Measurements from ENCODE around the gene SRP19.
"Not testable (repeated sequence)": the region's sequence is repeated elsewhere in the genome, so short reads cannot be mapped to it uniquely, and the experiment has no call there.

Gene SRP19

GRCh38 chr5:112860929-112861637 lies at the start of gene SRP19:
Gene SRP19 (plus strand): TSS chr5:112861287. CDS start chr5:112861377, 90 bp downstream.
- DNase-seq = peak; percentile 87

DNA sequence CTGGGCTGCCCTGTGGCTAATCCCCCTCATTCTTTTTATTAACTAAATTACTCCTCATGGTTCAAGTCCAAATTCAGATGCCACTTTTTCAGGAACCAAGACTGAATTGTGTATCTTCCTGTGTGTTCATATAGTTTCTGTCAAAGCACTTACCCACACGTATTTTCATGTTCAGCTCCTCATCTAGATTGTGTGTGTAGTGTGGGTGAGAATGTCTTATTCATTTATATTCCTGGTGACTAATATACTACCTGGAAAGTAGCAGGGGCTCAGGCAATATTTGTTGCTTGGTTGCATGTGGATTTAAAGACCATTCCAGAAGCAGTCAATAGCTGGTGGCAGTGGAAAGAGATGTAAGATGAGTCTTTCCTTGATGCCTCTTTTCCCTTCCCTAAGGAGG lies 48.5 kb upstream of the SRP19 start:
- DNase-seq = no peak

GRCh38 chr5:112820246-112820645 lies 40.8 kb upstream of the SRP19 start:
- no peak for DNase-seq

DNA sequence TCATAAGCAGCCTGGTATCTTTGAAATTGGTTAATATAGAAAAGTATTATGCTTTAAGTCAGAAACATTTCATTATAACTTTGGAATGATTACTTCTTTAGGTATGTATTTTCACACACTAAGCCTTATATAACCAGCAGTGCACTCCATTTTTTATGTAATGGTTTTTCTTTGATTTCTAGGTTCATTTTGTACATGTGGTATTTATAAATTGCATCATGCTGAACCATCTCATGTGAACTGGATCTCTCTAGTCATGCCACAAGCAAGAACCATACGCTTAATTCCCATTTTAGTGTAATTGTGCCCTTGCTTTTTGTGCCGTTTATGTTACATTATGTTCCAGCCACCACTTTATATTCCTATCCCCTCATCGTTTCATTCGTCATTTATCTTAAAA lies 38.6 kb upstream of the SRP19 start:
- no peak for DNase-seq

GRCh38 chr5:112823181-112823580 lies 37.9 kb upstream of the SRP19 start:
- DNase-seq = no peak

- no peak for DNase-seq
Observed at GRCh38 chr5:112823656-112824055, 37.4 kb upstream of the SRP19 start.

- DNase-seq = no peak
Observed at GRCh38 chr5:112824197-112824596, 36.9 kb upstream of the SRP19 start.

GRCh38 chr5:112830378-112830777 lies 30.7 kb upstream of the SRP19 start:
- DNase-seq = no peak

DNA sequence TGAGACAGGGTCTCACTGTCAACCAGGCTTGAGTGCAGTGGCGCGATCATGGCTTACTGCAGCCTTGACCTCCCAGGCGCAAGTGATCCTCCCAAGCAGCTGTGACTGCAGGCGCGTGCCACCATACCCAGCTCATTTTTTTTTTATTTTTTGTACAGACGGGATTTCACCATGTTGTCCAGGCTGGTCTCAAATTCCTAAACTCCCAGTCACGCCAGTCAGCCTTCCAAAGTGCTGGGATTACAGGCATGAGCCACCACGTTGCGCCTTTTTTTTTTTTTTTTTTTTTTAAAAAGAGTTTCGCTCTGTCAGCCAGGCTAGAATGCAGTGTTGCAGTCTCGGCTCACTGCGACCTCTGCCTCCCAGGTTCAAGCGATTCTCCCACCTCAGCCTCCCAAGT lies 27.1 kb upstream of the SRP19 start:
- DNase-seq = no peak

GRCh38 chr5:112844489-112844888 lies 16.6 kb upstream of the SRP19 start:
- DNase-seq = no peak

- DNase-seq = no peak
Observed at GRCh38 chr5:112846556-112846955, 14.5 kb upstream of the SRP19 start.

GRCh38 chr5:112847306-112847705 lies 13.8 kb upstream of the SRP19 start:
- DNase-seq = no peak

DNA sequence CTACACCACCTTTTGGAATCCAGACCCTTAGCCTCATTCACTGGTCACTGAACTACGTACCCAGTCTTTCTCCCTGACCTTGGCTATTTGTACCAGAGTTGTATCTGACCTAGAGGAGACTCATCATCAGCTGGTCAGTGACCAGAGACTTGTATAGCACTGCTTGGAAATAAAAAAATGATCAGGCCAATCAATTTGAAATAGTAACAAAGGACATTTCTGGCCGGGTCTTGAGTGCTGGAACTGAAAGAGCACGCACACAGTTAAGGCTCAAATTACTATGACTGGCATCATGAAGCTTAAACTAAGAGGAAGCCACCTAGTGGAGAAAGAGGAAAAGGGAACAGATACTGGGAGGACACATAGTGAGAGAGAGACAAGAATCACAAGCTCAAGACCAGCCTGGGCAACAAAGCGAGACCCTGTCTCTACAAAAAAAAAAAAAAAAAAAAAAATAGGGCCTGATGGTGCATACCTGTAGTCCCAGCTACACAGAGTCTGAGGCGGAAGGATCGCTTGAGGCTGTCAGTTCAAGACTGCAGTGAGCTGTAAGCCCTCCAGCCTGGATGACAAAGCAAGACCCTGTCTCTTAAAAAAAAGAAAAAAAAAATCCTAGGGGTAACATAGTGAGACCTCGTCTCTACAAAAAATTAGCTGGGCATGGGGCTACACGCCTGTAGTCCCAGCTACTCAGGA lies 12.8 kb upstream of the SRP19 start:
- DNase-seq = no peak

DNA sequence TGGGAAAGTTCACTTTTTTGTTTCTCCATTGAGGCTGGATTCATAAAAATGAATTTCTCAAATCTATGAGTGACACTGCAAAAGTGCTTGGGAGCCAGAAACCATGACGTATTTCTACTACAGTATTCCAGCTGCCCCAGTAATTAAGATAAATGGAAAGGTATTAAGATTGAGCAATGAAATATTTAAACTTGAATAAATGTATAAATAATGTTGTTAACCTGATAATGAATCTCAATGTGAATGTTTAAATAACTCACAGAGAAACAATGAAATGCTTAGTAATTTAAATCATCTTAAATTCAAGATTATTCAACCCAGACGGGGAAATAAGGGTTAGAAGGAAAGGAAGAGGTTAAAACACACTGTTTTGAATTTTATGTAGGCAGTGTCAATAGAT lies 11.2 kb upstream of the SRP19 start:
- no peak for DNase-seq

GRCh38 chr5:112854651-112855050 lies 6.4 kb upstream of the SRP19 start:
- no peak for DNase-seq

DNA sequence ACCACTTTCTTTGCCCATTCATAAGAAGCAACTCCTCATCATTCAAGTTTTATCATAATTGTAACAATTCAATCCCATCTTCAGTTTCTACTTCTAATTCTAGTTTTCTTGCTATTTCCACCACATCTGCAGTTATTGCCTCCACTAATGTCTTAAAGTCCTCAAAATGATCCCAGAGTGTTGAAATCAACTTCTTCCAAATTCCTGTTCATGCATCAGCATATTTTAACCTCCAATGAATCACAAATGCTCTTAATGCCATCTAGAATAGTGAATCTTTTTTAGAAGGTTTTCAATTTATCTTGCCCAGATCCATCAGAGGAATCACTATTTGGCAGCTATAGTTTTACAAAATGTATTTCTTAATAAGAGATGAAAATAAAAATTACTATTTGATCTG lies 3.2 kb upstream of the SRP19 start:
- DNase-seq = no peak

DNA sequence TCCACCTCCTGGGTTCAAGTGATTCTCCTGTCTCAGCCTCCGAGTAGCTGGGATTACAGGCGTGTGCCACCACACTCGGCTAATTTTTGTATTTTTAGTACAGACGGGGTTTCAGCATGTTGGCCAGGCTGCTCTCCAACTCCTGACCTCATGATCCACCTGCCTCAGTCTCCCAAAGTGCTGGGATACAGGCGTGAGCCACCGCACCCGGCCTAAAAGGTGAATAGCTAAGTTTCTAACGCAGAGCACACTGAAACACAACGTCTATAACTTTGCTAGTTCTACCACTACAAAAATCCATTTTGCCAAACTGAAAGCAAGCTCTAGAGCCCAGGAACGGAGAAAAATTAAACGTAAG lies 537 bp upstream of the SRP19 start:
- not testable (repeated sequence) for DNase-seq

GRCh38 chr5:112861638-112861985 lies 525 bp downstream of the SRP19 start:
- no peak for DNase-seq

DNA sequence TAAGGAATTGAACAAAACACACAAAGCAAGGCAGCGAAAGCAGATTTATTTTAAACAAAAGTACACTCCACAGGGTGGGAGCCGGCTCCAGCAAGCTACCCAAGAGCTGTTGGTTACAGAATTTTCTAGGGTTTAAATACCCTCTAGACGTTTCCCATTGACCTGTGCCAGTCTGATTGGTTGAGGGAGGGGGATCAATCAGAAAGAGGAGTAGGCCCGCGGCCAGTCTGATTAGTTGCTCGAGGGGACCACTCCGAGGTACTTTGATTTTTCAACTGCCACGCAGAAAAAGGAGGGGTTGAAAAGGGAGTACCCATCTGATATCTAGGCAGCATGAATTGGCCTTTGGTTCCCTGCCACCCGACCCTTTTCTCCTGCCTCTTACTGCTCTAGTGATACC lies 998 bp downstream of the SRP19 start:
- DNase-seq = no peak

- DNase-seq = no peak
Observed at GRCh38 chr5:112863549-112863948, 2.5 kb downstream of the SRP19 start.

DNA sequence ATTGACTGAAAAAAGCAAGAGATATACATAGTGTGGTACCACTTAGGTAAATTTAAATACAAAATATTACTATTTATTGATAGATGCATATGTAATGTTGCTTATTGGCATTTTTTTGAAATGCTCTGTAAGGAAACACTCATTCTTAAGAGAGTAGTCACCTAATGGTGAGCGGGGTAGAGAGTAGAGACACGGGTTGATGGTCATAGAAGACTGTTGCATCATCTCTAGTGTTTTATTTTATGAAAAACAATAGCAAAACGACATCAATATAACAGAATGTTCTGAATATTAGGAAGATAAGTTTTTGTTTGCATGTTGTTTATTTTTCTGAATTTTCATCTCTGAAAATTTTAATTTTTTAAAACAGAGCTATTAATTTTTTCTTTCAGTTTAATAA lies 4.0 kb downstream of the SRP19 start:
- DNase-seq = no peak

DNA sequence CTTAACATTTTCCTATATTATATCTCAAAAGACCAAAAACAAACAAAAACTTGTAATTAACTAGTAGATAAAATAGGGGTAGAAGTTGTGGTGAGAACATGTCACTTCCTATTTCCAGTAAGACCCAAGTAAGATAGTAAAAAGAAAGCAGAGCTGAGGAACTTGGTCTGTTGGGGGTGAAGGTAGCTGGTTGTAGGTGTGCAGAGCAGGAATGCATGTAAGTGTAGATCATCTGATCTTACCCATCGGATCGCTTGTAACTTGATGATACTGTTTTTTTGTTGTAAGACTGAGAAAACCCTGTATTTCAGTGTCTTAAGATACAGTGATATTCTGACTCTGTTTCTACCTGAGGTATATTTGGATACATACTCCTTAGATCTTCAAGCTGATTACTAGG lies 5.7 kb downstream of the SRP19 start:
- DNase-seq = no peak

DNA sequence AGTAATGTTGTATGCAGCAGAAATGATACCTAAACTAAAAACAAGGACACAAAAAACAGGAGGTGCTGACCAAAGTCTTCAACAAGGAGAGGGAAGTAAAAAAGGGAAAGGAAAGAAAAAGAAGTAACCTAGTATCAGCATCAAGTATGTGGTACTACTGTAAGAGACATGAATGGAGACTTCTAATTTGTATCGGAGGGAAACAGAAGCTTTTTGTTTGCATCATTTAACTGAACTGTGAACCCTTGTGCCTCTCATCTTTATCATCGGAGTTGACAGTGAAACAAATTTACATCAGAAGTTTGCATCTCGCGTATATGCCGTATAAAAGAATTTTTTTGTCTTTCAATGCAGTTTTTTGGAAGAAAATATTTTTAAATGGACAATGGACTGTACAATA lies 6.3 kb downstream of the SRP19 start:
- DNase-seq = no peak

- no peak for DNase-seq
Observed at GRCh38 chr5:112869948-112870347, 8.9 kb downstream of the SRP19 start.

- no peak for DNase-seq
Observed at GRCh38 chr5:112870966-112871365, 9.9 kb downstream of the SRP19 start.
